Muscle of arm (tissue), 12 donors: ENCODE measurements around the gene CUTA. TPM values are rescaled to one million over a fixed set of nuclear protein-coding genes. Genes with fewer than 3 reads are reported as not detected.
"Not testable (repeated sequence)": the region's sequence is repeated elsewhere in the genome, so short reads cannot be mapped to it uniquely, and the experiment has no call there.

ENCODE experiments used
- DNase-seq: peaks from one replicate; pipeline ENCODE4 v3.0.0-alpha.2; 2013
- polyA plus RNA-seq, 12 donors: library from polyadenylated mRNA; unstranded; fragments of 120-200 nt; gene quantifications; one replicate each; pipeline ENCODE4 v1.2.1, GENCODE V29; 2013; ENCODE audit not compliant: insufficient read length in 12 of 12

CUTA gene
- polyA plus RNA-seq, 12 donors: 106 to 145 (median 118) TPM; not detected in 1

DNA sequence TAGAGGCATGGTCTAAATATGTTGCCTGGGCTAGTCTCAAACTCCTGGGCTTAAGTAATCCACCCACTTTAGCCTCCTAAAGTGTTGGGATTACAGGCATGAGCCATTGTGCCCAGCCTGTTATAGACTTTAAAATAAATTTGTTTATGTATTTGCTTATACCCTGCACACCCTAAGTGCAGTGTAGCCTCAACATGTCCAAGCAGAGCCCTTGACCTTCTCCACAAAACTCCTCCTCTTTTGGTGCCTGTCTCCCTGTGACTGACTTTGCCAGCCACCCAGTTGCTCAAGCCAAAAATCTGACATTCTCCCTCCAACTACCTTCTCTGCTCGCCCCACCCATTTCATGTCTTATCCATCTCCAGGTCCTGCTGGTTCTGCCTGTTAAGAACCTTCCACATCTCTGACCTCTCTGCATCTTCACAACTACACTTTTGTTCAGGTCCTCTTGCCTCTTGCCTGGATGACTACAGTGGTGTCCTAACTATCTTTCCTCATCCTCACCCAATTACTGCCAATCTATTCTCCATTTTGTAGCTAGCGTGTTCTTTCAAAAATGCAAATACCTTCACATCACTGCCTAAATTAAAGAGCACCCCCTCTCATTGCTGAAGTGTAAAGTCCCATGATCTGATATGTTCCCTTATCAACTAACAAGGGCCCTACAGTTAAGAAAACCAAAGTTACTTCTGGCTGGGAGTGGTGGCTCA lies 37.5 kb downstream of the CUTA start:
- DNase-seq: no peak

DNA sequence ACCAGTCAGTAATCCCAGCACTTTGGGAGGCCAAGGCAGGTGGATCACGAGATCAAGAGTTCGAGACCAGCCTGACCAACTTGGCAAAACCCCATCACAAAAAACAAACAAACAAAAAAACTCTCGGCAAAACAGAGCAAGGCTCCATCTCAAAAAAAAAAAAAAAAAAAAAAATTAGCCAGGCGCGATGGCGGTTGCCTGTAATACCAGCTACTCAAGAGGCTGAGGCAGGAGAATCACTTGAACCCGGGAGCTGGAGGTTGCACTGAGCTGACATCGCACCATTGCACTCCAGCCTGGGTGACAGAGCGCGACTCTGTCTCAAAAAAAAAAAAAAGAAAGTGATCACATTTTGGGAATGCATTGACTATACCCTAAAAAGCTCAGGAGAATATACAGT lies 38.7 kb downstream of the CUTA start:
- DNase-seq: not testable (repeated sequence)

DNA sequence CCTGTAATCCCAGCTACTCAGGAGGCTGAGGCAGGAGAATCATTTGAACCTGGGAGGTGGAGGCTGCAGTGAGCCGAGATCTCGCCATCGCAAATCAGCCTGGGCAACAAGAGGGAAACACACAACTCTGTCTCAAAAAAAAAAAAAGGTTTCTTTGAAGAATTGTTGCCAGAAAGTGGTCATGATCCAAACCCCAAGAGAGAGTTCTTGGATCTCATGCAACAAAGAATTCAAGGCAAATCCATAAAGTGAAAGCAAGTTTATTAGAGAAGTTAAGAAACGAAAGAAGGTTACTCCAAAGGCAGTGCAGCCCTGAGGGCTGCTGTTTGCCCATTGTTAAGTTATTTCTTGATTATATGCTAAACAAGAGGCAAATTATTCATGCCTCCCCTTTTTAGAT lies 40.7 kb downstream of the CUTA start:
- DNase-seq: peak; percentile 45

DNA sequence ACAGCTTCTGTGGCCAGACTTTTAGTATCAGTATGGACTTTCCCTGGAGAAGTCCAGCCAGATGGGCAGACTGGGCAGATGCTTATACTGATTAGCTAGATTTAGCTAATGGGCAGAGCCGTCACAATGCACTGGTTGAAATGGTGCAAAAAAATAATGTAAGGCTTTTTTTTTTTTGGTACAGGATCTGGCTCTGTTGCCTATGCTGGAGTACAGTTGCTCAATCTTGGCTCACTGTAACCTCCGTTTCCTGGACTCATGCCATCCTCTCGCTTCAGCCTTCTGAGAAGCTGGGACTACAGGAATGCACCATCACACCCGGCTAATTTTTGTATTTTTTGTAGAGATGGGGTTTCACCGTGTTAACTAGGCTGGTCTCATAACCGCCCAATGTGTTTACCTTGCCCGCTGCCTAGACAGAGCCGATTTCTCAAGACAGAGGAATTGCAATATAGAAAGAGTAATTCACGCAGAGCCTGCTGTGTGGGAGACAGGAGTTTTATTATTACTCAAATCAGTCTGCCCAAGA lies 42.7 kb downstream of the CUTA start:
- peak; percentile 92 for DNase-seq

GRCh38 chr6:33373960-33374910 lies 43.7 kb downstream of the CUTA start:
- no peak for DNase-seq

DNA sequence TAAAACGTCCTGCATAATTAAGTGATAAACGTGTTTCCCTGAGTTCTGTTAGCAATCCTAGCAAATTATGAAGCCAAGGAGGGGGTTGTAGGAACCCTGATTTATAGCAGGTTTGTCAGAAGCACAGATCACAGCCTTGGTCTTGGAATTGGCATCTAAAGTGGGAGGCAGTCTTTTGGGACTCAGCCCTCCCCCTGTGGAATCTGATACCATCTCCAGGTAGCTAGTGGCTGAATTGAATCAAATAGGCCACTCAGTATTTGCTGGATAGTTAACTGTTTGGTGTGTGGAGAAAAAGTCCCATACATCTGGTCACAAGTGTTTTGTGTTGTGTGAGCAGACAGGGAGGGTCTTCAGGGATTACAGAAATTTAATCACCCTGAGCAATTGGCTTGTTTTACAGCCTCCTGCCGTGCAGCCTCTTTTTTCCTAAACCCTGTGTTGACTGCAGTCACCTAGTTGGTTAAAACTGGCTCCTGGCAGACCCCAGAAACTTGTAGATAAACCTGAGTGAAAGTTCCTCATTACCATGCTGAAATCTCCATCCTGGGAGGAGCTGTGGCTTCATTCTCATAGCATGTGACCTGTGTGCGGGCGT lies 45.3 kb downstream of the CUTA start:
- no peak for DNase-seq

- not testable (repeated sequence) for DNase-seq
Measured at GRCh38 chr6:33371901-33372300, 46.0 kb downstream of the CUTA start.

- DNase-seq: not testable (repeated sequence)
Measured at GRCh38 chr6:33367715-33368025, 50.2 kb downstream of the CUTA start.

DNA sequence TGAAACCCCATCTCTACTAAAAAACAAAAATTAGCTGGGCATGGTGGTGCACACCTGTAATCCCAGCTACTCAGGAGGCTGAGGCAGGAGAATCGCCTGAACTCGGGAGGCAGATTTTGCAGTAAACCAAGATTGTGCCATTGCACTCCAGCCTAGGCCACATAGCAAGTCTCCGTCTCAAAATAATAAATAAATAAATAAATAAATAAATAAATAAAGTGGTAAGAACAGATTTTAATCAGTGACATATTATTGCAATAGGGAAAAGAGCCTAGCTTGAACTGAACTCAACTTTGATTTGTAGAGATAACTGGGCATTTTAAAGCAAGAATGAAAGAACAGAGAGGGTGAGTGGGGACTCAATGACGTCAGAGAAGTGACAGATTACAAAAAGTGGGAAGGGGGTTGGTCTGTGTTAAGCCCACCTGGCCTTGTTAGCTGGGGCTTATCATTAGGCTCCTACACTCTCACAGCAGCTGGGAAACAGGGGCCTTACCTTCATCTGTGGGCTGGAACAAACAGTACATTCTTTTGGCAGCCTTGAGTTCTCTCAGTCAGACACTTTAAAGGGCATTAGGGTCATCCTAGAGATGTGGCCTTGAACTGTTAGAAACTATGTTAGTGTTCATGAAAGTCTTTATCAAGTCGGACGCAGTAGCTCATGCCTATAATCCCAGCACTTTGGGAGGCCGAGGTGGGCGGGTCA lies 50.7 kb downstream of the CUTA start:
- DNase-seq: no peak

Other genes with a start within 250 kb of the CUTA start
- 100 to 1,000 TPM in 1 of 12 donors, 10 to 100 TPM in 10, not detected in 1; 32.4 to 120 (median 49.2) TPM for gene COL11A2, start 225.6 kb downstream of the CUTA start, polyA plus RNA-seq
- 10 to 100 TPM in 11 of 12 donors, not detected in 1; 33.8 to 70.0 (median 37.7) TPM for gene RXRB, start 217.4 kb downstream of the CUTA start, polyA plus RNA-seq
- gene SLC39A7, start 217.2 kb downstream of the CUTA start, polyA plus RNA-seq: 100 to 1,000 TPM in 3 of 12 donors, 10 to 100 TPM in 8, not detected in 1; 62.9 to 117 (median 77.6) TPM
- 10 to 100 TPM in 5 of 12 donors, 1 to 10 TPM in 6, not detected in 1; 7.8 to 20.2 (median 9.8) TPM for gene HSD17B8, start 213.5 kb downstream of the CUTA start, polyA plus RNA-seq
- gene RING1, start 209.6 kb downstream of the CUTA start, polyA plus RNA-seq: 10 to 100 TPM in 11 of 12 donors, not detected in 1; 25.4 to 54.2 (median 29.2) TPM
- gene VPS52, start 146.2 kb downstream of the CUTA start, polyA plus RNA-seq: 10 to 100 TPM in 11 of 12 donors, not detected in 1; 34.7 to 75.9 (median 45.1) TPM
- gene RPS18, start 146.0 kb downstream of the CUTA start, polyA plus RNA-seq: 1,000 to 10,000 TPM; 1,205 to 5,224 (median 4,322) TPM
- 1 to 10 TPM in 10 of 12 donors, not detected in 2; 1.3 to 3.8 (median 2.0) TPM for gene B3GALT4, start 141.0 kb downstream of the CUTA start, polyA plus RNA-seq
- 10 to 100 TPM in 11 of 12 donors, not detected in 1; 38.8 to 63.5 (median 56.3) TPM for gene WDR46, start 128.9 kb downstream of the CUTA start, polyA plus RNA-seq
- 10 to 100 TPM in 11 of 12 donors, not detected in 1; 35.2 to 61.0 (median 41.7) TPM for gene PFDN6, start 128.5 kb downstream of the CUTA start, polyA plus RNA-seq
- 10 to 100 TPM in 11 of 12 donors, not detected in 1; 43.6 to 81.3 (median 52.1) TPM for gene RGL2, start 119.2 kb downstream of the CUTA start, polyA plus RNA-seq
- 10 to 100 TPM in 11 of 12 donors, not detected in 1; 15.5 to 50.7 (median 21.1) TPM for gene TAPBP, start 104.0 kb downstream of the CUTA start, polyA plus RNA-seq
- 10 to 100 TPM in 11 of 12 donors, not detected in 1; 10.9 to 35.6 (median 14.3) TPM for gene ZBTB22, start 100.4 kb downstream of the CUTA start, polyA plus RNA-seq
- 10 to 100 TPM in 11 of 12 donors, not detected in 1; 26.8 to 51.2 (median 33.1) TPM for gene DAXX, start 95.1 kb downstream of the CUTA start, polyA plus RNA-seq
- 10 to 100 TPM in 11 of 12 donors, not detected in 1; 15.2 to 39.0 (median 23.6) TPM for gene KIFC1, start 26.3 kb downstream of the CUTA start, polyA plus RNA-seq
- 10 to 100 TPM in 11 of 12 donors, not detected in 1; 31.9 to 72.5 (median 46.3) TPM for gene PHF1, start 7.1 kb downstream of the CUTA start, polyA plus RNA-seq
- gene SYNGAP1, start 2.0 kb upstream of the CUTA start, polyA plus RNA-seq: 10 to 100 TPM in 11 of 12 donors, not detected in 1; 12.1 to 41.9 (median 16.6) TPM
- gene ZBTB9, start 36.5 kb upstream of the CUTA start, polyA plus RNA-seq: 1 to 10 TPM in 11 of 12 donors, not detected in 1; 3.9 to 8.5 (median 6.6) TPM
- gene BAK1, start 162.2 kb upstream of the CUTA start, polyA plus RNA-seq: 10 to 100 TPM in 10 of 12 donors, 1 to 10 TPM in 1, not detected in 1; 9.9 to 26.6 (median 17.7) TPM
- gene ITPR3, start 203.2 kb upstream of the CUTA start, polyA plus RNA-seq: 10 to 100 TPM in 4 of 12 donors, 1 to 10 TPM in 7, not detected in 1; 5.0 to 30.4 (median 7.5) TPM